Astrocyte (in vitro differentiated cells and primary cell): ENCODE measurements around the gene LST1. TPM values are rescaled to one million over a fixed set of nuclear protein-coding genes. Genes with fewer than 3 reads are reported as not detected.

Experiments
- DNase-seq: peaks from one replicate; pipeline ENCODE4 v3.0.0-alpha.2; 2010; ENCODE audit warnings: low read depth
- FAIRE-seq: peaks from 2 replicates; lab custom pipeline; 2011; peaks lifted over from hg19 to GRCh38; lab: Jason Lieb, UNC
- H2AFZ ChIP-seq: 2 replicates; pipeline ENCODE4 v1.6.0; 2012; ENCODE audit warnings: low read depth, low read length, inconsistent platforms
- H3K27ac ChIP-seq: 2 replicates; pipeline ENCODE4 v1.5.1; 2011; ENCODE audit warnings: low read depth, low read length, inconsistent platforms
- H3K27me3 ChIP-seq: 2 replicates; pipeline ENCODE4 v1.6.0; 2011; ENCODE audit warnings: low read length, inconsistent platforms; ENCODE audit not compliant: insufficient read depth
- H3K36me3 ChIP-seq: 2 replicates; pipeline ENCODE4 v1.5.1; 2011; ENCODE audit warnings: low read length, inconsistent platforms; ENCODE audit not compliant: insufficient read depth
- H3K4me1 ChIP-seq: 2 replicates; pipeline ENCODE4 v1.5.1; 2011; ENCODE audit warnings: low read length, inconsistent platforms; ENCODE audit not compliant: insufficient read depth
- H3K4me2 ChIP-seq: 2 replicates; pipeline ENCODE4 v1.6.0; 2012; ENCODE audit warnings: low read length, inconsistent platforms
- H3K4me3 ChIP-seq: 2 replicates; pipeline ENCODE4 v1.5.1; 2011; ENCODE audit warnings: low read depth, mild to moderate bottlenecking, low read length, inconsistent platforms; ENCODE audit not compliant: insufficient read depth
- H3K79me2 ChIP-seq: 2 replicates; pipeline ENCODE4 v1.6.0; 2012; ENCODE audit warnings: mild to moderate bottlenecking, low read length, inconsistent platforms; ENCODE audit not compliant: insufficient read depth
- H3K9ac ChIP-seq: 2 replicates; pipeline ENCODE4 v1.6.0; 2012; ENCODE audit warnings: mild to moderate bottlenecking, low read length, inconsistent platforms
- H3K9me3 ChIP-seq: 2 replicates; pipeline ENCODE4 v1.5.1; 2012; ENCODE audit warnings: low read depth, mild to moderate bottlenecking, low read length, inconsistent platforms; ENCODE audit not compliant: insufficient read depth
- H4K20me1 ChIP-seq: 2 replicates; pipeline ENCODE4 v1.6.0; 2012; ENCODE audit warnings: low read length, inconsistent platforms; ENCODE audit not compliant: insufficient read depth
- H3K27ac Mint-ChIP-seq: one replicate; pipeline ENCODE4 v1.8.0; 2021; ENCODE audit warnings: mild to moderate bottlenecking, mixed read lengths; ENCODE audit not compliant: unreplicated experiment
- H3K27me3 Mint-ChIP-seq: one replicate; pipeline ENCODE4 v1.8.0; 2021; ENCODE audit warnings: low read depth, mixed read lengths; ENCODE audit not compliant: unreplicated experiment
- H3K36me3 Mint-ChIP-seq: one replicate; pipeline ENCODE4 v1.8.0; 2021; ENCODE audit warnings: low read depth, mixed read lengths; ENCODE audit not compliant: unreplicated experiment
- H3K4me1 Mint-ChIP-seq: one replicate; pipeline ENCODE4 v1.8.0; 2021; ENCODE audit warnings: low read depth, mixed read lengths; ENCODE audit not compliant: unreplicated experiment
- H3K4me3 Mint-ChIP-seq: one replicate; pipeline ENCODE4 v1.8.0; 2021; ENCODE audit warnings: mild to moderate bottlenecking, moderate library complexity, mixed read lengths; ENCODE audit not compliant: unreplicated experiment
- H3K9me3 Mint-ChIP-seq: one replicate; pipeline ENCODE4 v1.8.0; 2021; ENCODE audit warnings: mild to moderate bottlenecking, mixed read lengths; ENCODE audit not compliant: unreplicated experiment
- EZH2 ChIP-seq: IDR thresholded peaks from 2 replicates; pipeline ENCODE4 v1.6.1; 2012; ENCODE audit warnings: mild to moderate bottlenecking, low read length, inconsistent platforms; ENCODE audit not compliant: insufficient read depth
- total RNA-seq: library from RNA; stranded (reverse); gene quantifications from 2 replicates; pipeline ENCODE4 v1.2.1, GENCODE V29; 2021
- TF ChIP-seq, protein P1 (sequence below): IDR thresholded peaks from 2 replicates; pipeline ENCODE4 v1.5.1; 2011; ENCODE audit warnings: low read depth, mild to moderate bottlenecking, inconsistent platforms, low read length, moderate library complexity; ENCODE audit not compliant: insufficient read depth

LST1 gene
- total RNA-seq, 1 donor from 2014 or later: not detected

DNA sequence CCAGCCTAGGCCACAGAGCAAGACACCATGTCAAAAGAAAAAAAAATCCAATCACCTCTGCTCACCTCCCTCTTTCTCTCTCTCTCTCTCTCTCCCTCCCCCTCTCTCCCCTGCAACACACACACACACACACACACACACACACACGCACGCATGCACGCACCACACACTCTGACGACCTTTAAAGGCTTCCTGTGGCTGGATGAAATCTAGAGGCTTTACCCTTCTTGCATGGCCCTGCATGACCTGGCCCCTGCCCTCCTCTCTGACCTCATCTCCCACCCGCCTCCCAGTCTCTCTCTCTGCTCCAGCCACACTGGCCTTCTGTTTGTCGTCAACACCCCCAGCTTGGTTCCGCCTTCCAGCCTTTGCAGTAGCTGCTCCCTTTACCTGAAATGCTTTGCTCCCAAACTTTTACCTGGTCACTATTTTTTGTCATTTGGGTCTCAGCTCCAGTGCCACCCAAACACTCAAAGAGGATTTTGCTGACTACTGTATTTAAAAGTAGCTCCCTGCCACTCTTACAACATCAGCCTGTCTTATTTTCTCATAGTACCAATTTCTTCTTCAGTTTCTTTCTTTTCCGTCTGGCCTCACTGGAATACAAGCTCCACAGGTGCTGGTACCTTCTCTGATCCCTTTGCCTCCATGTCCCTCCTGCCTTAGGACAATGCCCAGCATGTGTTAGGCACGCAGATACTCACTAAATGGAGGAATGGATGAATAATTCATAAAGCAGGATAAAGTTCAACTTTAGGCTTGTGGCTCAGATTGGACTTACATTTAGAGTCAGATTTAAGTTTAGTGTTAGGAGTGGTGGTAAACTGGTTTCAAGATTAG is 18.3 kb upstream of the LST1 start:
- Histone ChIP-seq H2AFZ (no peak overlapping the region), H3K9me3 (no peaks in the 10 kb centered on the region), H3K4me3 (no peak overlapping the region), H4K20me1 (no peaks in the 10 kb centered on the region), H3K4me1 (no peaks in the 10 kb centered on the region), H3K27me3 (no peaks in the 10 kb centered on the region), H3K36me3 (no peaks in the 10 kb centered on the region), H3K4me2 (no peak overlapping the region), H3K79me2 (no peaks in the 10 kb centered on the region), H3K9ac (no peak overlapping the region), H3K27ac (no peak overlapping the region)
- H3K27me3 Mint-ChIP-seq: peaks cover 11% of the 10 kb centered on the region
- H3K4me3 Mint-ChIP-seq: no peak overlapping the region
- FAIRE-seq: no peak
- H3K4me1 Mint-ChIP-seq: peaks cover 9% of the 10 kb centered on the region
- no peak for TF ChIP-seq EZH2
- TF ChIP-seq, protein P1, sequence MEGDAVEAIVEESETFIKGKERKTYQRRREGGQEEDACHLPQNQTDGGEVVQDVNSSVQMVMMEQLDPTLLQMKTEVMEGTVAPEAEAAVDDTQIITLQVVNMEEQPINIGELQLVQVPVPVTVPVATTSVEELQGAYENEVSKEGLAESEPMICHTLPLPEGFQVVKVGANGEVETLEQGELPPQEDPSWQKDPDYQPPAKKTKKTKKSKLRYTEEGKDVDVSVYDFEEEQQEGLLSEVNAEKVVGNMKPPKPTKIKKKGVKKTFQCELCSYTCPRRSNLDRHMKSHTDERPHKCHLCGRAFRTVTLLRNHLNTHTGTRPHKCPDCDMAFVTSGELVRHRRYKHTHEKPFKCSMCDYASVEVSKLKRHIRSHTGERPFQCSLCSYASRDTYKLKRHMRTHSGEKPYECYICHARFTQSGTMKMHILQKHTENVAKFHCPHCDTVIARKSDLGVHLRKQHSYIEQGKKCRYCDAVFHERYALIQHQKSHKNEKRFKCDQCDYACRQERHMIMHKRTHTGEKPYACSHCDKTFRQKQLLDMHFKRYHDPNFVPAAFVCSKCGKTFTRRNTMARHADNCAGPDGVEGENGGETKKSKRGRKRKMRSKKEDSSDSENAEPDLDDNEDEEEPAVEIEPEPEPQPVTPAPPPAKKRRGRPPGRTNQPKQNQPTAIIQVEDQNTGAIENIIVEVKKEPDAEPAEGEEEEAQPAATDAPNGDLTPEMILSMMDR: no peak
- H3K27ac Mint-ChIP-seq: no peak overlapping the region
- H3K9me3 Mint-ChIP-seq: no peaks in the 10 kb centered on the region
- DNase-seq: no peak
- peaks cover 2% of the 10 kb centered on the region for H3K36me3 Mint-ChIP-seq

DNA sequence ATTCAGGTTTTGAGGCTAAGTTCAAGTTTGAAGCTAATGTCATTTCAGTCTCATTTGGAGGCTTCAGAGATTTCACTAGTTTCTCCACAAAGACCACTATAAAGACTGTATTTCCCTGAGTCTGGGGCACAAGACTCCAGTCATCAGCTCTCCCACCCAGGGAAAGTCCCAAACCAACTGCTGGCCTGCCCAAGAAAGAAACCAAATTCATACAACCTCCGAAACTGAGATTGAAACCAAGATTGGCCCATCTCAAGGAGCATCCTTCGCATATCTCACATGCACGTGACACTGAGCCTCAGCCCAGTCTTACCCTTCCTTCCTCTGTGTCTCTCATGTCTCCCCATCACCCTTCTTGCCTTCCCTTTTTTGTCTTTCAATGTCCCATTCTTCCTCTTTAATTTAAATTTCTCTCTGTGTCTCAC is 17.5 kb upstream of the LST1 start:
- TF ChIP-seq, protein P1: no peak
- TF ChIP-seq EZH2: no peak
- H3K9me3 ChIP-seq: no peaks in the 10 kb centered on the region
- no peaks in the 10 kb centered on the region for H3K4me1 ChIP-seq
- Mint-ChIP-seq H3K36me3 (peaks cover 2% of the 10 kb centered on the region), H3K4me1 (peaks cover 9% of the 10 kb centered on the region), H3K9me3 (no peaks in the 10 kb centered on the region), H3K27ac (no peak overlapping the region), H3K4me3 (no peak overlapping the region), H3K27me3 (peaks cover 15% of the 10 kb centered on the region)
- H3K4me2 ChIP-seq: no peak overlapping the region
- H3K36me3 ChIP-seq: no peaks in the 10 kb centered on the region
- H3K9ac ChIP-seq: no peak overlapping the region
- H3K79me2 ChIP-seq: no peaks in the 10 kb centered on the region
- DNase-seq (no peak), FAIRE-seq (no peak)
- H3K27me3 ChIP-seq: no peaks in the 10 kb centered on the region
- H4K20me1 ChIP-seq: no peaks in the 10 kb centered on the region
- H2AFZ ChIP-seq: no peak overlapping the region
- H3K27ac ChIP-seq: no peak overlapping the region
- no peak overlapping the region for H3K4me3 ChIP-seq
